GM12872 (cell line): Measurements from ENCODE around the gene ATXN7L3B.

ENCODE experiments used
- CTCF ChIP-seq: IDR thresholded peaks from 3 replicates; pipeline ENCODE4 v1.5.1; 2011; ENCODE audit warnings: low read depth, mild to moderate bottlenecking, low read length, moderate library complexity; ENCODE audit not compliant: insufficient read depth

ATXN7L3B gene

GRCh38 chr12:74537707-74538385 lies at the start of gene ATXN7L3B:
Gene ATXN7L3B, plus strand, starts transcription at chr12:74537835. Its CDS starts 278 bp downstream, at chr12:74538113.
- TF ChIP-seq CTCF, result no peak

GRCh38 chr12:74488134-74488533 lies 49.5 kb upstream of the ATXN7L3B start:
- TF ChIP-seq CTCF, result no peak

- no peak for TF ChIP-seq CTCF
Observed at GRCh38 chr12:74489543-74489942, 48.1 kb upstream of the ATXN7L3B start.

GRCh38 chr12:74490390-74491064 lies 47.1 kb upstream of the ATXN7L3B start:
- TF ChIP-seq CTCF, result no peak

GRCh38 chr12:74491374-74491773 lies 46.3 kb upstream of the ATXN7L3B start:
- TF ChIP-seq CTCF, result no peak

GRCh38 chr12:74499192-74499591 lies 38.4 kb upstream of the ATXN7L3B start:
- TF ChIP-seq CTCF, result no peak

- no peak for TF ChIP-seq CTCF
Observed at GRCh38 chr12:74509886-74510285, 27.7 kb upstream of the ATXN7L3B start.
